ENCODE data around the gene LGR6.

The LGR6 gene

GRCh38 chr1:202252271-202252670 lies 58.7 kb downstream of the LGR6 start:
- Histone ChIP-seq H3K27ac (ENCODE audit: low read depth, low read length) (no peak overlapping the region), H3K18ac (ENCODE audit: low read length) (no peak overlapping the region), H3K79me1 (ENCODE audit: low read length) (no peaks in the 10 kb centered on the region), H3K27me3 (ENCODE audit: insufficient read depth, low read length) (no peaks in the 10 kb centered on the region), H2AK5ac (ENCODE audit: low read length) (no peak overlapping the region), H2BK12ac (ENCODE audit: low read length) (no peak overlapping the region), H2AFZ (ENCODE audit: insufficient read depth, low read length, poor library complexity) (no peak overlapping the region), H3K36me3 (ENCODE audit: control insufficient read depth in 1 of 2, insufficient read depth in 2 of 2, low read length in 2 of 2) (no peaks in the 10 kb centered on the region), H3K9ac (ENCODE audit: low read length) (no peak overlapping the region), H3K23ac (ENCODE audit: low read length) (no peak overlapping the region), H3K4me2 (ENCODE audit: low read length) (no peak overlapping the region), H4K12ac (ENCODE audit: low read depth, low read length) (no peak overlapping the region), H3K79me2 (ENCODE audit: control insufficient read depth, insufficient read depth, low read length, poor library complexity) (no peaks in the 10 kb centered on the region), H4K91ac (ENCODE audit: low read depth, low read length) (no peak overlapping the region), H3K9me3 (ENCODE audit: insufficient read depth, low read depth, low read length) (no peaks in the 10 kb centered on the region), H3K4me3 (ENCODE audit: low read depth, low read length) (no peak overlapping the region), H4K8ac (ENCODE audit: low read depth, low read length) (no peak overlapping the region), H2BK120ac (ENCODE audit: insufficient read depth, low read length, poor library complexity) (no peak overlapping the region), H3K4ac (ENCODE audit: low read depth, low read length) (no peak overlapping the region), H3K4me1 (ENCODE audit: control insufficient read depth in 1 of 2, insufficient read depth in 2 of 2, low read length in 2 of 2) (no peaks in the 10 kb centered on the region), H3K14ac (ENCODE audit: low read length) (no peak overlapping the region), H2BK5ac (ENCODE audit: low read depth, low read length, poor library complexity) (no peak overlapping the region)
- no CpG with 5 or more reads among the region's 1 CpG for WGBS (ENCODE audit: extremely low coverage, insufficient coverage, insufficient read length)
- DNase-seq, result no peak

DNA sequence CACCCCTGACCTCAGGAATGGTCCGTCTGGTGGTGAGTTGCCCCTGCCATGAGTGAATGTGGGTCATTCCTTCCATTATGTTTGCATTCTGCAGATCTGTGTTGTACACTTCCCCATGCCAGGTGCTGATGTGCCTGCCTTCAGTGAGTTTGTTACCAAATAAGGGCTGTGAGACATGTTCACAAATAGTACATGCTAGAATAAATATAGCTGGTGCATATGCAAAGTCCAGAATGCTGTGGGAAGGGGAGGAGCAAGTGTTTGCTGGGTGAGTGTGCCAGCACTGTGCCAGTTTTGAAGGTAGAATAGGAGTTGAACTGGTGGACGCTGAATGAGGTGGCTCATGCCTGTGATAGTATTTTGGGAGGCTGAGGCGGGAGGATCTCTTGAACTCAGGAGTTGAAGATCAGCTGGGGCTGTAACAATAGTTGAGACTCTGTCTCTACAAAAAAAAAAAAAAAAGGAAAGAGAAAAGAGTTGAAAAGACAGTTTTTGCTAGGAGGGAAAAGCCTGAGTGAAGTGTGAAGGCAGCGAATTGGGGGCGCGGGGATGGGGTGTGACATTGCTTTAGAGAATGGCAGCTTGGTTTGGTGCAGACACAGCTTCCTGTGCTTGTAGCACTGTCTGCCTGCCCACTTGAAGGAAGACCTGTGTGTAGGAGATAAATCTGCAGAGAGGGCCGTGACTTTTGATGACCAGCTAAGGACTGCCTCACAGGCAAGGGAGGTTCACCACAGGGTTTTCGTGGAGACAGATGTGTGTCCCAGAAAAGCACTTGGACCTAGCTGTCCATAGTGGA lies 61.1 kb downstream of the LGR6 start:
- no peak overlapping the region for H3K14ac ChIP-seq (ENCODE audit: low read length)
- H3K18ac ChIP-seq (ENCODE audit: low read length), result no peak overlapping the region
- no peak overlapping the region for H2AFZ ChIP-seq (ENCODE audit: insufficient read depth, low read length, poor library complexity)
- H2BK120ac ChIP-seq (ENCODE audit: insufficient read depth, low read length, poor library complexity), result no peak overlapping the region
- H3K4me1 ChIP-seq (ENCODE audit: control insufficient read depth in 1 of 2, insufficient read depth in 2 of 2, low read length in 2 of 2), result no peaks in the 10 kb centered on the region
- no peak overlapping the region for H4K12ac ChIP-seq (ENCODE audit: low read depth, low read length)
- no peak overlapping the region for H4K8ac ChIP-seq (ENCODE audit: low read depth, low read length)
- H3K4ac ChIP-seq (ENCODE audit: low read depth, low read length), result no peak overlapping the region
- H3K79me1 ChIP-seq (ENCODE audit: low read length), result no peaks in the 10 kb centered on the region
- no peaks in the 10 kb centered on the region for H3K79me2 ChIP-seq (ENCODE audit: control insufficient read depth, insufficient read depth, low read length, poor library complexity)
- WGBS (ENCODE audit: extremely low coverage, insufficient coverage, insufficient read length), result no CpG with 5 or more reads among the region's 8 CpGs
- no peak overlapping the region for H3K27ac ChIP-seq (ENCODE audit: low read depth, low read length)
- no peak for DNase-seq
- no peak overlapping the region for H3K9ac ChIP-seq (ENCODE audit: low read length)
- no peak overlapping the region for H3K4me2 ChIP-seq (ENCODE audit: low read length)
- H2BK12ac ChIP-seq (ENCODE audit: low read length), result no peak overlapping the region
- no peak overlapping the region for H2BK5ac ChIP-seq (ENCODE audit: low read depth, low read length, poor library complexity)
- H3K27me3 ChIP-seq (ENCODE audit: insufficient read depth, low read length), result no peaks in the 10 kb centered on the region
- H2AK5ac ChIP-seq (ENCODE audit: low read length), result no peak overlapping the region
- no peak overlapping the region for H3K4me3 ChIP-seq (ENCODE audit: low read depth, low read length)
- H3K9me3 ChIP-seq (ENCODE audit: insufficient read depth, low read depth, low read length), result no peaks in the 10 kb centered on the region
- no peaks in the 10 kb centered on the region for H3K36me3 ChIP-seq (ENCODE audit: control insufficient read depth in 1 of 2, insufficient read depth in 2 of 2, low read length in 2 of 2)
- H3K23ac ChIP-seq (ENCODE audit: low read length), result no peak overlapping the region
- no peak overlapping the region for H4K91ac ChIP-seq (ENCODE audit: low read depth, low read length)

- no peaks in the 10 kb centered on the region for H3K36me3 ChIP-seq (ENCODE audit: control insufficient read depth in 1 of 2, insufficient read depth in 2 of 2, low read length in 2 of 2)
- no peaks in the 10 kb centered on the region for H3K79me1 ChIP-seq (ENCODE audit: low read length)
- no peak overlapping the region for H3K14ac ChIP-seq (ENCODE audit: low read length)
- H3K18ac ChIP-seq (ENCODE audit: low read length), result no peak overlapping the region
- H3K27me3 ChIP-seq (ENCODE audit: insufficient read depth, low read length), result no peaks in the 10 kb centered on the region
- no peak overlapping the region for H2BK120ac ChIP-seq (ENCODE audit: insufficient read depth, low read length, poor library complexity)
- H3K79me2 ChIP-seq (ENCODE audit: control insufficient read depth, insufficient read depth, low read length, poor library complexity), result no peaks in the 10 kb centered on the region
- H3K23ac ChIP-seq (ENCODE audit: low read length), result no peak overlapping the region
- H3K4me2 ChIP-seq (ENCODE audit: low read length), result no peak overlapping the region
- no peak overlapping the region for H2AFZ ChIP-seq (ENCODE audit: insufficient read depth, low read length, poor library complexity)
- H2BK12ac ChIP-seq (ENCODE audit: low read length), result no peak overlapping the region
- no peak for DNase-seq
- no peak overlapping the region for H4K91ac ChIP-seq (ENCODE audit: low read depth, low read length)
- no peaks in the 10 kb centered on the region for H3K4me1 ChIP-seq (ENCODE audit: control insufficient read depth in 1 of 2, insufficient read depth in 2 of 2, low read length in 2 of 2)
- no peak overlapping the region for H2BK5ac ChIP-seq (ENCODE audit: low read depth, low read length, poor library complexity)
- no peak overlapping the region for H2AK5ac ChIP-seq (ENCODE audit: low read length)
- no peaks in the 10 kb centered on the region for H3K9me3 ChIP-seq (ENCODE audit: insufficient read depth, low read depth, low read length)
- no peak overlapping the region for H3K27ac ChIP-seq (ENCODE audit: low read depth, low read length)
- H4K8ac ChIP-seq (ENCODE audit: low read depth, low read length), result no peak overlapping the region
- no peak overlapping the region for H3K9ac ChIP-seq (ENCODE audit: low read length)
- H3K4me3 ChIP-seq (ENCODE audit: low read depth, low read length), result no peak overlapping the region
- H4K12ac ChIP-seq (ENCODE audit: low read depth, low read length), result no peak overlapping the region
- WGBS (ENCODE audit: extremely low coverage, insufficient coverage, insufficient read length), result no CpG with 5 or more reads among the region's 7 CpGs
- no peak overlapping the region for H3K4ac ChIP-seq (ENCODE audit: low read depth, low read length)
Observed at GRCh38 chr1:202255343-202255742, 61.7 kb downstream of the LGR6 start.

- no peaks in the 10 kb centered on the region for H3K79me1 ChIP-seq (ENCODE audit: low read length)
- no peak for DNase-seq
- H3K36me3 ChIP-seq (ENCODE audit: control insufficient read depth in 1 of 2, insufficient read depth in 2 of 2, low read length in 2 of 2), result no peaks in the 10 kb centered on the region
- H2AFZ ChIP-seq (ENCODE audit: insufficient read depth, low read length, poor library complexity), result no peak overlapping the region
- no peaks in the 10 kb centered on the region for H3K79me2 ChIP-seq (ENCODE audit: control insufficient read depth, insufficient read depth, low read length, poor library complexity)
- no peaks in the 10 kb centered on the region for H3K27me3 ChIP-seq (ENCODE audit: insufficient read depth, low read length)
- H2BK120ac ChIP-seq (ENCODE audit: insufficient read depth, low read length, poor library complexity), result no peak overlapping the region
- no peak overlapping the region for H4K91ac ChIP-seq (ENCODE audit: low read depth, low read length)
- no peak overlapping the region for H2BK5ac ChIP-seq (ENCODE audit: low read depth, low read length, poor library complexity)
- no peak overlapping the region for H4K8ac ChIP-seq (ENCODE audit: low read depth, low read length)
- H3K4me1 ChIP-seq (ENCODE audit: control insufficient read depth in 1 of 2, insufficient read depth in 2 of 2, low read length in 2 of 2), result no peaks in the 10 kb centered on the region
- no peaks in the 10 kb centered on the region for H3K9me3 ChIP-seq (ENCODE audit: insufficient read depth, low read depth, low read length)
- H3K23ac ChIP-seq (ENCODE audit: low read length), result no peak overlapping the region
- H3K4me2 ChIP-seq (ENCODE audit: low read length), result no peak overlapping the region
- H3K18ac ChIP-seq (ENCODE audit: low read length), result no peak overlapping the region
- no peak overlapping the region for H3K9ac ChIP-seq (ENCODE audit: low read length)
- no peak overlapping the region for H2BK12ac ChIP-seq (ENCODE audit: low read length)
- H4K12ac ChIP-seq (ENCODE audit: low read depth, low read length), result no peak overlapping the region
- H3K4ac ChIP-seq (ENCODE audit: low read depth, low read length), result no peak overlapping the region
- H3K14ac ChIP-seq (ENCODE audit: low read length), result no peak overlapping the region
- no peak overlapping the region for H2AK5ac ChIP-seq (ENCODE audit: low read length)
- no peak overlapping the region for H3K27ac ChIP-seq (ENCODE audit: low read depth, low read length)
- H3K4me3 ChIP-seq (ENCODE audit: low read depth, low read length), result no peak overlapping the region
- no CpG with 5 or more reads among the region's 7 CpGs for WGBS (ENCODE audit: extremely low coverage, insufficient coverage, insufficient read length)
Observed at GRCh38 chr1:202259705-202260104, 66.1 kb downstream of the LGR6 start.

All from trophoblast cell (in vitro differentiated cells and primary cell).